NCI-H187 (cell line): ENCODE results near the gene ITPRID1.
"Not testable (repeated sequence)": the region's sequence is repeated elsewhere in the genome, so short reads cannot be mapped to it uniquely, and the experiment has no call there.

Experiments
- DNase-seq, 2 experiments: peaks; one replicate each; lab custom pipeline; 2025; lab: John Stamatoyannopoulos, UW

The ITPRID1 gene

DNA sequence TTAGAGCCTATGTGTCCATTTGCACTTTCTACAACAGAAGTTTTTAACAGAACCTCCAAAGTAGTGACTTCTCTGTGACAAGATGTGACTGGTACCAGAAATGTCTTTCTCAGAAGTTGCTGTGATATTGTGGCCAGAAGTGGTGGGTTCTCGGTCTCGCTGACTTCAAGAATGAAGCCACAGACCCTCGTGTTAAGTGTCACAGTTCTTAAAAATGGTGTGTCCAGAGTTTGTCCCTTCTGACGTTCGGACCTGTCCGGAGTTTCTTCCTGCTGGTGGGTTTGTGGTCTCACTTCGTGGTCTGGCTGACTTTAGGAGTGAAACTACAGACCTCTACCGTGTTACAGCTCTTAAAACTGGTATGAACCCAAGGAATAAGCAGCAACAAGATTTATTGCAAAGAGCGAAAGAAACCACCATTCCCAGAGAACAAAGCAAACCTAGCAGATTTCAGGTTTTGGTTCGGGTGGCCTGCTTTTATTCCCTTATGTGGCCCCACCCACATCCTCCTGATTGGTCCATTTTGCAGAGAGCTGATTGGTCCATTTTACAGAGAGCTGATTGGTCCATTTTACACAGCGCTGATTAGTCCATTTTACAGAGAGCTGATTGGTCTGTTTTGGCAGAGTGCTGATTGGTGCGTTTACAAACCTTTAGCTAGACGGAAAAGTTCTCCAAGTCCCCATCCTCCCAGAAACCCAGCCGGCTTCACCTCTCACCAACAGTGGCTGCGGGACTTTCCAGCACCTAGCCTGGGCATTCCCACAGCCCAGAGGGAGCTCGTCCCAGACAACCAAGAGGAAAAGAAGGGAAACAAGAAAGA is 3.0 kb downstream of the ITPRID1 start:
- no peak for DNase-seq

DNA sequence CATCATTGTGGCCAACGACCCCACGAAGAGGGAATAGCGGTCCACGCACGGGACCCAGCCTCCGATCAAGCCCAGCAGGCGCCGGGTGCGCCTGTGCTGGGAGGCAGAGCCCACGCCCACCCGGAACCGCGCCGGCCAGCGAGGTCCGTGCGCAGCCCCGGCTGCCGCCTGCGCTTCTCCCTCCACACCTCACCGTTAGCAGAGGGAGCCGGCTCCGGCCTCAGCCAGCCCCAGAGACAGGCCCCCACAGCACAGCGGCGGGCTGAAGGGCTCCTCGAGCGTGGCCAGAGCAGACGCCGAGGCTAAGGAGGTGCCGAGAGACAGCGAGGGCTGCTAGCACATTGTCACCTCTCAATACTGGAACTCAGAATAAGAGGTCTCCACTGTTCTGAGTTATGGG is 3.6 kb downstream of the ITPRID1 start:
- DNase-seq, result no peak

DNA sequence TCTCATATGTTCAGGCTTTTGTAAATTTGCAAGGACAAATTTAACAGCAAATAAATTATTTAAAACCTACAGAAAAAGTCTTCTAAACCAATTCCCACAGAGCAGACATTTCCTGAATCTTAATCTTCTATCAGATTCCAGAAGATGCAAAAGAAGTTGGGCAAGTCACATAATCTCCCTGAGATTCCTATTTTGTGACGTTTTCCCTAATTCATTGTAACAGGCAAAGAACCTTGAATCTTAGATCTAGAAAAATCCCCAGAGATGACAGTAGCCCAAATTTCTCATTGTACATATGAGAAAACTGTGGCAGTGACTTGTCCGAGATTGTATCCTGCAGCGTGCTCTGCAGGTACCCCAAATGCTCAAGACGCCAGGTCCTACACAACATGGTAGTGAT is 4.9 kb downstream of the ITPRID1 start:
- no peak for DNase-seq

- no peak for DNase-seq
Measured at GRCh38 chr7:31521336-31522010, 7.6 kb downstream of the ITPRID1 start.

- DNase-seq, result no peak
Measured at GRCh38 chr7:31526864-31527263, 13.0 kb downstream of the ITPRID1 start.

GRCh38 chr7:31529103-31529502 is 15.2 kb downstream of the ITPRID1 start:
- no peak for DNase-seq

DNA sequence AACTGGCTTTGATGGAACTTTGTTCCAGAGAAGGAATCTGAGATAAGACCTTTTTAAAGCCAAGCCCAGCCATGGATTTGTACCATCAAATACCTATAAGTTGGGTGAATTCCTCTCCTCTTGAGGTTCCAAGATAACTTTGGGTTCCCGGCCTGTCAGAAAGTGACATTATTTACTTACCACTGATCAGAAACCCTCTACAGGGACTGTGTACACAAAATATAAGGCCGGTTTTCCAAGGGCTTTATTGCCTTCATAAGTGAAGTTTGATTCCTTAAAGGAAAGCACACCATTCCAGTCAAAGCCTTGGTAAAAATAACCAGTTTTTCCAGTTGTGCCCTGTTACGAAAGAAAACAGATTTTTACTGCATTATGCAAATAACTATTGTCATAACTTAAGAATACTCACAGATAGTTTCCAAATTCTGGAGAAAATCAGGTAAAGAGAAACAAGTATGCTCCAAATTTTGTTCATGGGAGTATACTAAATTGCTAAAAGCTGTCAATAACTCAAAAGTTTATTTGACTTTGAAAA is 26.8 kb downstream of the ITPRID1 start:
- DNase-seq, result not testable (repeated sequence)

- no peak for DNase-seq
Measured at GRCh38 chr7:31545549-31545948, 31.7 kb downstream of the ITPRID1 start.

DNA sequence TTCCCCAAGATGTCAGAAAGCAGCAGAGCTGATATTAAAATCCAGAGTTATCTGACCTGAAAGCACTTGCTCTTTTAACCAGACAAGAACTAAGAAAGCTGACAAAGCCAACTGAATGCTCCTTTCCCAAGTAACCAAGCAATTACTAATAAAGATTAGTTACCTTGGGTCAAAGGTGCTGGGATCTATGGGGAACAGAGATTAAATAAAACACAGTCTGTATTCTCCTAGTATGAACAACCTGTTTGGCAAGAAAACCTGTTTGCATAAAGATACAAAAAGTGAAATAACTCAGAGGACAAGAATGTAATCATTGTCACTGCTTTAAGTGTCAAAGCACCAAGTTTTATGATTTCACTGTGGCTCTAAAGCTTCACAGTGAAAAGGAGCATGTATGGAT is 35.7 kb downstream of the ITPRID1 start:
- DNase-seq, result no peak

DNA sequence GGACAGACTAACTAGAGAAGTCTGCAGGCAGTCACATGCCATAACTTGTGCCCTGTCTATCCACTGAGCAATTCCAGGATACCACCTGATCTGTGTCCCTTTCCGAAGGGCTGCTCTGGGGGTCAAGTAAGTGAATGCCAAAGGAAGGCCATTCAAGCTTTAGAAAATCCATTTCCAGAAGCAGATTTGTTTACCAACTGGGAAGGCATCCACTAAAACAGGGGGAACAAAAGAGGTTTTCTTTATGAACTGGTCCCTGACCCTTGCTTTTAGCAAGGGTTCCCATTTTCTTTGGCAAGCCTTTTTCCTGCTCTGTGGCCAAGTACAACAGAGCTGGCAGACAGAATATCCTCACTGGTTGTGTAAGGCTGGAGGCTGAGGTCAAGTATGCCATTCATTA is 36.5 kb downstream of the ITPRID1 start:
- no peak for DNase-seq

DNA sequence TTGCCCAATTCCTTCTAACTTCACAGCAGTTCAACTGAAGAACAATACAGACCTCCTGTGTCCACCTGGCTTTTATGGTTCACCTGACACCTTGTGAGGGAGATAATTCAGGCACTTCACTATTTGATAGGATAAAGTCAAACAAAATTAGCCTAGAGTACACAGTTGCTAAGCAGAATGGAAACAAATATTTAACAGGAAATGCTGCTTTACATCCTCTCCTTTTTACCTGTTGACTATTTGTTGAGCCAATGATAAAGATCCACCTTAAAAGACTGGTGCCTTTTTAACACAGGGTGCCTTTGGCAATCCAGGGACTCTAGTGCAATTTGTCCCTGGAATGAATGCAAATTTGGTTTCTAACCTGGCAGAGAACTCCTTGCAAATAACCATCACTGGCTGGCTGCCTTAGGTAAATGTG is 39.8 kb downstream of the ITPRID1 start:
- DNase-seq, result no peak

DNA sequence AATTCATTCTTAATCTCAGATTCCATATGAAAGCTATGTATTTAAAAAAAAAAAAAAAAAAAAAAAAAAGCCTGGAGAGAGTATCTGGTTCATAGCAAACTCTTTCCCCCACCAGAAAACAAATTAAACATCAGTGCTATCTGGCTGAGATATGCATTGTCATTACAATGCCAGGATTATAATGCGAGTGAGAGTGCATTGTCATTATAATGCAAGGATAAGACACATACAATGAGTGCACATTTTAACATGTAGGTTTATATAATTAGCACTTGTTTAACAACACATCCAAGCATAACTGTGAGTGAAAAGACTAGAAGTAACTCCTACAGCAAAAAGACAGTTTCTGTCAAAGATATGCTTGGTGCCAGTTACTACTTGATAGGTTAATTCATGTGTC is 48.1 kb downstream of the ITPRID1 start:
- no peak for DNase-seq

GRCh38 chr7:31563522-31563921 is 49.6 kb downstream of the ITPRID1 start:
- no peak for DNase-seq

GRCh38 chr7:31563951-31564350 is 50.1 kb downstream of the ITPRID1 start:
- DNase-seq, result no peak

DNA sequence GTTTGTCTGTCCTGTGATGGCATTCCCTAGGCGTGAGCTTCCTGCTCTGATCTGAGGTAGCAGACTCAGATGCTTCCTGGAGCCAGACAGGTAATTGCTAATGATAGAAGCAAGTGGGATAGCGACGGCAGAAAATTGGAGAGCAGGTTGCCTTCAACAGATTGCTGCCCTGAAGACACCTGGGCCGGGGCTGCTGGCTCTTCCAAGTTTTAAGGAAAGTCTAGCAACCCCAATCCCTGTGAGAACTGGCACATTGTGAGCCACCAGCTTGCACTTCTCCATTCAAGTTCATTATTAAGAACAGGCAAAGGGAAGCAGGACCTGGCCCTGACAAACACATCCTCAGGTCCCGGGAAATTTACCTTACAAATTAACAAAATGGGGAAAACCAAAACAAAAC is 50.8 kb downstream of the ITPRID1 start:
- no peak for DNase-seq

GRCh38 chr7:31569528-31569927 is 55.6 kb downstream of the ITPRID1 start:
- no peak for DNase-seq

DNA sequence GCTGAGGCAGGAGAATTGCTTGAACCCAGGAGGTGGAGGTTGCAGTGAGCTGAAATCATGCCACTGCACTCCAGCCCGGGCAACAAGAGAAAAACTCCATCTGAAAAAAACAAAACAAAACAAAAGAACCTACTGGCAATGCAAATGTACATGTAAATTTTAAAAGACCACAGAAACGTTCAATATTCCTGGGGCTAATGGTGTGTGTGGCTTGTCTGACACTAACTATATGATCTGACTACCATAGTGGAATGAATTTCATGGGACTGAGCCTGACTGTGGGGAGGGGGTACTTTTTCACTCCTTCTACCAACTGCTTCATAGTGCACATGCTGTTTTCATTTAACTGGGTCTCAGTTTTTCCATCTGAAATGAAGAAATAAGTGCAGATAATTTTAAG is 69.6 kb downstream of the ITPRID1 start:
- no peak for DNase-seq

GRCh38 chr7:31583942-31584341 is 70.1 kb downstream of the ITPRID1 start:
- no peak for DNase-seq

- DNase-seq, result no peak
Measured at GRCh38 chr7:31595390-31595789, 81.5 kb downstream of the ITPRID1 start.

GRCh38 chr7:31602041-31602625 is 88.2 kb downstream of the ITPRID1 start:
- DNase-seq, result no peak

- no peak for DNase-seq
Measured at GRCh38 chr7:31603046-31603445, 89.2 kb downstream of the ITPRID1 start.

DNA sequence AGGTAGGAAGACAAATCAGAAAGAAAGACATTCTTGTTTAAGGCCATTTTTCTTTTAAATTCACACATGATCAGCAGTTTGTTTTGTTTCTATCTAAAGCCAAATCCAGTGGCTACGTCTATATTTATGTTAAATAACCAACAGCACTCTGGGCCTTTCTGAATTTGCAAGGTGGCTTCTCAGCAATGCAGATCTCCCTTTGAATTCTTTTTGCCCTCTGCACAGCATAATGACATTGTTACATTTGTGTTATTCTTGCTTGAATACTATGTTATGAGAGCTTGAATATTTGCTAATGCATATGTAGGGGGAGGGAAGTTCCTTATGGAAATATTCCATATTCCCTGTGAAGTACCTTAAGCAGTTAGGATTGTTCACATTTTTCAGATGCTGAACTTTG is 99.7 kb downstream of the ITPRID1 start:
- DNase-seq, result no peak

DNA sequence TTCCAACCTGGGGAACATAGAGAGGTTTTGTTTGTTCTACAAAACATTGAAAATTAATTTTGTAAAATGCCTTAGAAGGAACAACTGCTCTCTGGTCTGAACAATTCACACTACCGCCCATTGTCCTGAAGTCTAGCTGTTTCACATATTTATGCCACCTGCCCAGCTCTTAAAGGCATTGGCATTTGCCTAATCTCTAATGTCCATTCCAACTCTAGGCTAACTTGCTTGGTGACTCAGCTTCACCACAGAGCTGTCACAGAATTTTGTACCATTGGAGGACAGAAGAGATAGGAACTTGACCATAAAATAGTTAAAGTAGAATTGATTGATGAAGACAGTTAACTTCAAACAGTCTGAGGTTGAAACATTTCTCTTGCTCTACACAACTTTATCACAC is 119.6 kb downstream of the ITPRID1 start:
- no peak for DNase-seq
